HepG2 (cell line): ENCODE measurements around the gene PCSK2.

ENCODE experiments used
- CTCF ChIP-seq: sonication (generic); formaldehyde crosslinking; IDR thresholded peaks from 2 replicates; pipeline ENCODE4 v1.5.0; 2020; ENCODE audit warnings: mild to moderate bottlenecking, missing genetic modification reagents, moderate library complexity
- FOSL1 ChIP-seq: sonication (generic); formaldehyde crosslinking; IDR thresholded peaks from 2 replicates; pipeline ENCODE4 v1.9.0; 2021; ENCODE audit warnings: missing genetic modification reagents, borderline replicate concordance
- MAFK ChIP-seq, 2 experiments: IDR thresholded peaks in 1 of 2; conservative IDR thresholded peaks in 1 of 2; 2 replicates each; pipeline ENCODE4 v1.6.1; 2011; ENCODE audit warnings: improper control_type of control experiment in 2 of 2, low read length in 2 of 2
- MEIS1 ChIP-seq: sonication (generic); formaldehyde crosslinking; IDR thresholded peaks from 2 replicates; pipeline ENCODE4 v1.9.0; 2021; ENCODE audit warnings: mild to moderate bottlenecking, missing genetic modification reagents, moderate library complexity, borderline replicate concordance
- NCOA1 ChIP-seq: sonication (generic); formaldehyde crosslinking; IDR thresholded peaks from 2 replicates; pipeline ENCODE4 v1.9.0; 2021; ENCODE audit warnings: missing genetic modification reagents
- POLR2AphosphoS5 ChIP-seq: IDR thresholded peaks from 2 replicates; pipeline ENCODE4 v1.6.1; 2012; ENCODE audit warnings: low read depth, low read length
- PREB ChIP-seq: sonication (generic); formaldehyde crosslinking; IDR thresholded peaks from 2 replicates; pipeline ENCODE4 v1.4.0; 2020; ENCODE audit warnings: missing genetic modification reagents
- REPIN1 ChIP-seq: sonication (generic); formaldehyde crosslinking; IDR thresholded peaks from 2 replicates; pipeline ENCODE4 v1.8.0; 2022; ENCODE audit warnings: missing genetic modification reagents, low read depth, mild to moderate bottlenecking, borderline replicate concordance
- SMC3 ChIP-seq: IDR thresholded peaks from 2 replicates; pipeline ENCODE4 v1.6.1; 2011; ENCODE audit warnings: low read length, improper control_type of control experiment
- USF2 ChIP-seq, 2 experiments: sonication (generic) in 1 of 2; formaldehyde crosslinking in 1 of 2; IDR thresholded peaks; 2 replicates each; pipeline versions ENCODE4 v1.5.1 to v1.6.1; 2011 to 2020; ENCODE audit warnings: borderline replicate concordance in 1 of 2, low read depth in 1 of 2, low read length in 1 of 2, mild to moderate bottlenecking in 1 of 2, missing genetic modification reagents in 1 of 2, moderate library complexity in 1 of 2

GRCh38 chr20:17287998-17288397 is 61.2 kb downstream of the PCSK2 start:
- TF ChIP-seq MAFK (conservative IDR thresholded peaks at IDR 0.05 in 1 of 2, IDR thresholded peaks at IDR 0.05 in 1 of 2; ENCODE audit: low read length in 2 of 2) (peak; percentile 34 to 38; a peak in 2 of 4 replicates), REPIN1 (CRISPR knock-in tag) (no peak), POLR2AphosphoS5 (no peak), PREB (no peak), MEIS1 (no peak), SMC3 (no peak), NCOA1 (CRISPR knock-in tag) (no peak), CTCF (CRISPR knock-in tag) (no peak), USF2 (IDR thresholded peaks at IDR 0.05; ENCODE audit: low read depth, low read length) (no peak), USF2 (CRISPR knock-in tag; IDR thresholded peaks at IDR 0.05; ENCODE audit: borderline replicate concordance) (no peak), FOSL1 (CRISPR knock-in tag) (no peak)
